Measurements from ENCODE around the gene ANKRD13C.

- no peak for TF ChIP-seq CTCF (IDR thresholded peaks at IDR 0.05; ENCODE audit: borderline replicate concordance, extremely low read depth, low read length, poor library complexity, severe bottlenecking)
- no peak for TF ChIP-seq EZH2 (IDR thresholded peaks at IDR 0.05; ENCODE audit: borderline replicate concordance, low read depth, low read length, severe bottlenecking)
Measured at GRCh38 chr1:70383483-70383882, 29.0 kb upstream of the ANKRD13C start.
